Fibroblast of pulmonary artery (primary cell): ENCODE data around the gene ZNF738.
"Not testable (repeated sequence)": the region's sequence is repeated elsewhere in the genome, so short reads cannot be mapped to it uniquely, and the experiment has no call there.

ENCODE experiments used
- DNase-seq: peaks from one replicate; pipeline ENCODE4 v3.0.0-alpha.2; 2010; ENCODE audit warnings: low read depth
- H3K4me3 ChIP-seq: replicated peaks from 2 replicates; pipeline ENCODE4 v1.5.1; 2011; ENCODE audit warnings: low read depth, mild to moderate bottlenecking, control low read depth, low read length, moderate library complexity
- CTCF ChIP-seq: IDR thresholded peaks from 2 replicates; pipeline ENCODE4 v1.5.1; 2011; ENCODE audit warnings: mild to moderate bottlenecking, control low read depth, low read length, inconsistent platforms; ENCODE audit errors: missing control alignments

The ZNF738 gene

GRCh38 chr19:21358768-21359451, at the start of gene ZNF738:
TSS of gene ZNF738 (plus strand) at chr19:21359000. CDS start at chr19:21359141, 141 bp downstream.
- H3K4me3 ChIP-seq, result peak within 1 kb of the TSS; percentile 72
- DNase-seq, result peak; percentile 97
- TF ChIP-seq CTCF, result no peak

GRCh38 chr19:21312807-21313206, 46.0 kb upstream of the ZNF738 start:
- H3K4me3 ChIP-seq, DNase-seq: not testable (repeated sequence)

- peak; percentile 43 for DNase-seq
- no peak overlapping the region for H3K4me3 ChIP-seq
- TF ChIP-seq CTCF, result no peak
Measured at GRCh38 chr19:21314676-21315075, 44.1 kb upstream of the ZNF738 start.

- no peak overlapping the region for H3K4me3 ChIP-seq
- no peak for TF ChIP-seq CTCF
- no peak for DNase-seq
Measured at GRCh38 chr19:21317821-21318220, 41.0 kb upstream of the ZNF738 start.

- no peak for TF ChIP-seq CTCF
- no peak for DNase-seq
- H3K4me3 ChIP-seq, result no peak overlapping the region
Measured at GRCh38 chr19:21321134-21321533, 37.7 kb upstream of the ZNF738 start.

- no peak overlapping the region for H3K4me3 ChIP-seq
- peak; percentile 30 for DNase-seq
- TF ChIP-seq CTCF, result no peak
Measured at GRCh38 chr19:21321996-21322395, 36.8 kb upstream of the ZNF738 start.

- peak; percentile 44 for DNase-seq
- no peak for TF ChIP-seq CTCF
- no peak overlapping the region for H3K4me3 ChIP-seq
Measured at GRCh38 chr19:21322528-21322927, 36.3 kb upstream of the ZNF738 start.
